Peyer's patch (tissue), 4 donors: Measurements from ENCODE around the gene IFITM5.

Experiments used
- CTCF ChIP-seq, 6 experiments: fragments of 450-650 bp in 4 of 6; fragments of 200-600 bp in 2 of 6; sonication (generic) in 1 of 6; IDR thresholded peaks; one replicate each; pipeline ENCODE4 v1.5.1; 2017 to 2019; ENCODE audit warnings: antibody characterized with exemption in 6 of 6, mild to moderate bottlenecking in 3 of 6, moderate library complexity in 1 of 6
- POLR2A ChIP-seq, 2 donors: fragments of 450-650 bp; IDR thresholded peaks; one replicate each; pipeline ENCODE4 v1.5.1; 2017; ENCODE audit warnings: antibody characterized with exemption in 2 of 2, mild to moderate bottlenecking in 2 of 2, moderate library complexity in 2 of 2

- TF ChIP-seq CTCF (IDR thresholded peaks at IDR 0.05): no peak
- no peak for TF ChIP-seq POLR2A (IDR thresholded peaks at IDR 0.05)
These were observed 39.9 kb downstream of the IFITM5 start for GRCh38 chr11:259413-259812.
